ENCODE measurements around the gene CNBP.

DNA sequence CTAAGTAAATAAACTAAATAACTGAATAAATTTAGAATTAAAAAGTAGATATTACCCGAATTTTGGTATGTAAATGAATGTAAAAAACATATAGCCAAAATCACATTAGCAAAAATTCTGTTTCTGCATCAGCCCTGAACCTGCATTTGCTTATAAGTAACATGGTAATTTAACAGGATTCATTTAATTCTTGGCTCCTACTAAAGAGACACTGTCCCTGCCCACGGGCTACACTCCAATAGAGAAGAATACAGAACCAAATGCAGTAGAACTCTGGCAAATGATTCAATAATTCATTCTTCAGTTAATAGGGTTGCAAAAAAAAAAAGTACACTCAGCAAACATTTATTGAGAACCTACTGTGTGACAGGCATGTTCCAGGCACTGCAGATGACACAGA, 20.8 kb upstream of the CNBP start:
- TF ChIP-seq POLR2A (IDR thresholded peaks at IDR 0.05), result no peak
- TF ChIP-seq, protein P1, sequence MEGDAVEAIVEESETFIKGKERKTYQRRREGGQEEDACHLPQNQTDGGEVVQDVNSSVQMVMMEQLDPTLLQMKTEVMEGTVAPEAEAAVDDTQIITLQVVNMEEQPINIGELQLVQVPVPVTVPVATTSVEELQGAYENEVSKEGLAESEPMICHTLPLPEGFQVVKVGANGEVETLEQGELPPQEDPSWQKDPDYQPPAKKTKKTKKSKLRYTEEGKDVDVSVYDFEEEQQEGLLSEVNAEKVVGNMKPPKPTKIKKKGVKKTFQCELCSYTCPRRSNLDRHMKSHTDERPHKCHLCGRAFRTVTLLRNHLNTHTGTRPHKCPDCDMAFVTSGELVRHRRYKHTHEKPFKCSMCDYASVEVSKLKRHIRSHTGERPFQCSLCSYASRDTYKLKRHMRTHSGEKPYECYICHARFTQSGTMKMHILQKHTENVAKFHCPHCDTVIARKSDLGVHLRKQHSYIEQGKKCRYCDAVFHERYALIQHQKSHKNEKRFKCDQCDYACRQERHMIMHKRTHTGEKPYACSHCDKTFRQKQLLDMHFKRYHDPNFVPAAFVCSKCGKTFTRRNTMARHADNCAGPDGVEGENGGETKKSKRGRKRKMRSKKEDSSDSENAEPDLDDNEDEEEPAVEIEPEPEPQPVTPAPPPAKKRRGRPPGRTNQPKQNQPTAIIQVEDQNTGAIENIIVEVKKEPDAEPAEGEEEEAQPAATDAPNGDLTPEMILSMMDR (IDR thresholded peaks at IDR 0.05), result no peak
